Ectodermal cell (in vitro differentiated cells): ENCODE results near the gene CD6.

Source experiments
- H3K27ac ChIP-seq: 2 replicates; pipeline ENCODE4 v1.7.0; 2013; ENCODE audit warnings: mild to moderate bottlenecking, low read depth, low read length; ENCODE audit not compliant: insufficient read depth, poor library complexity, severe bottlenecking
- H3K27me3 ChIP-seq: 2 replicates; pipeline ENCODE4 v1.7.0; 2013; ENCODE audit warnings: mild to moderate bottlenecking, low read length; ENCODE audit not compliant: insufficient read depth, control insufficient read depth, poor library complexity, severe bottlenecking
- H3K36me3 ChIP-seq: one replicate; pipeline ENCODE4 v1.7.0; 2013; ENCODE audit warnings: low read length; ENCODE audit not compliant: control insufficient read depth, insufficient read depth
- H3K4me1 ChIP-seq: one replicate; pipeline ENCODE4 v1.7.0; 2013; ENCODE audit warnings: low read length; ENCODE audit not compliant: control insufficient read depth, insufficient read depth
- H3K4me3 ChIP-seq: 2 replicates; pipeline ENCODE4 v1.7.0; 2013; ENCODE audit warnings: low read depth, low read length, control low read depth; ENCODE audit not compliant: insufficient read depth
- H3K9me3 ChIP-seq: 2 replicates; pipeline ENCODE4 v1.7.0; 2013; ENCODE audit warnings: mild to moderate bottlenecking, low read length, moderate library complexity; ENCODE audit not compliant: control insufficient read depth
- WGBS, 2 experiments: methylation state at CpG; one replicate each; pipeline ENCODE4 v1.1.7; 2013; ENCODE audit warnings: missing lambda C conversion rate in 2 of 2; 5-methylcytosine and 5-hydroxymethylcytosine counted together

CD6 gene

DNA sequence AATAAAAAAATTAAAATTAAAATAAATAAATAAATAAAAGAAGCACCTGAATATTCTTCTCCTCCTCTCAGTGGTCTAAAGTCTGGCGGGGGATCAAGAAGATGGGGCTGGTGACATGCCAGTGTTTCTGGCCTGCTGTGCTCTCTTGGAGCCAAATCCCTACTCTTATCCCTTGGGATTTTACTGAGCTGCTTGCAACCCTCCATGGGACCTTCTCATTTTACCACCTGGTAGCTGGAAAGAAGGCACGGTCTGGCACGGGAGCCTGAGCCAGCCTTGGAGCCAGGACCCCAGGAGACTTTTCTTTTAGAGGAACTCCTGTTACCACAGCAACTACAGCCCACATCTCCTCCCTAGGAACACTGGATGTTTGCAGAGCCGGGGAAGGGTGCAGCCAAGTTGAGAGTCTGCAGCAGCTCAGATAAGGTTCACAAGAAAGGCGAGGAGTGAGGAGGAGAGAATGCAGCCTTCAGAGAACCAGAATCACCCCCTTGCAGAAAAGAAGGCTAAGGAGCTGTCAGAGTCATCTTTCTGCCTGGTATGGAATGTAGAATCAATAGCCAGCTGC, 21.4 kb downstream of the CD6 start:
- peaks cover 5% of the 10 kb centered on the region for H3K4me1 ChIP-seq
- no peak overlapping the region for H3K4me3 ChIP-seq
- 52 to 57% methylated on average over 5 of the region's 5 CpGs for WGBS, 2 experiments
- H3K9me3 ChIP-seq = no peaks in the 10 kb centered on the region
- no peak overlapping the region for H3K27ac ChIP-seq
- no peaks in the 10 kb centered on the region for H3K27me3 ChIP-seq
- H3K36me3 ChIP-seq = no peaks in the 10 kb centered on the region

GRCh38 chr11:60993615-60994014, 22.1 kb downstream of the CD6 start:
- WGBS, 2 experiments = 87 to 90% methylated on average over 7 of the region's 7 CpGs
- no peaks in the 10 kb centered on the region for H3K36me3 ChIP-seq
- no peaks in the 10 kb centered on the region for H3K9me3 ChIP-seq
- H3K27ac ChIP-seq = no peak overlapping the region
- H3K27me3 ChIP-seq = no peaks in the 10 kb centered on the region
- no peak overlapping the region for H3K4me3 ChIP-seq
- H3K4me1 ChIP-seq = peaks cover 5% of the 10 kb centered on the region

- H3K4me3 ChIP-seq = no peak overlapping the region
- no peaks in the 10 kb centered on the region for H3K27me3 ChIP-seq
- H3K36me3 ChIP-seq = no peaks in the 10 kb centered on the region
- H3K4me1 ChIP-seq = peaks cover 5% of the 10 kb centered on the region
- H3K27ac ChIP-seq = no peak overlapping the region
- WGBS, 2 experiments = 89 to 90% methylated on average over 6 of the region's 7 CpGs
- H3K9me3 ChIP-seq = no peaks in the 10 kb centered on the region
Measured at GRCh38 chr11:60994541-60995080, 23.1 kb downstream of the CD6 start.

- H3K27ac ChIP-seq = no peak overlapping the region
- no peak overlapping the region for H3K4me3 ChIP-seq
- no peaks in the 10 kb centered on the region for H3K27me3 ChIP-seq
- no peaks in the 10 kb centered on the region for H3K9me3 ChIP-seq
- peaks cover 5% of the 10 kb centered on the region for H3K4me1 ChIP-seq
- H3K36me3 ChIP-seq = no peaks in the 10 kb centered on the region
- 94% methylated on average over 7 of the region's 7 CpGs for WGBS, 2 experiments
Measured at GRCh38 chr11:60995798-60996197, 24.3 kb downstream of the CD6 start.

- Histone ChIP-seq H3K36me3 (no peaks in the 10 kb centered on the region), H3K4me3 (no peak overlapping the region), H3K27me3 (no peaks in the 10 kb centered on the region), H3K27ac (no peak overlapping the region), H3K9me3 (no peaks in the 10 kb centered on the region), H3K4me1 (peaks cover 5% of the 10 kb centered on the region)
- WGBS, 2 experiments = 88 to 89% methylated on average over 13 of the region's 13 CpGs
Measured at GRCh38 chr11:60996381-60997138, 25.1 kb downstream of the CD6 start.

DNA sequence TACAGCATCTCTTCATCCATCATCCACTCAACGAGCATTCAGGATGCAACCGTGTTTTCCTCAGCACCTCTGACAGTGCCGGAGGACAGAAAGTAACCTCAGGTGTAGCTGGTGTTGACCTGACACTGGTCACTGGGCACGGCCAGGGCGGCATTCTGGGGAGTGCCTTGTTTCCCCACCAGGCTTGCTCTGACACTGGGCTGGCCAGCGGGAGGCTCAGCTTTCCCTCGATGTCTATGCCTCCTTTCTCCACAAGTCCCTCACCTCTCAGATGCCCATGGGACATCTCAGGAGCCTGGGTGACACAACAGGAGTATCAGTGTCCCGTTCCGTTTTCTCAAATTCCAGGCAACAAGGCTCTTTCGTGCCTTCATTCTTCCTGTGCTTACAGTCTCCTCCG, 28.9 kb downstream of the CD6 start:
- WGBS, 2 experiments = 84 to 86% methylated on average over 11 of the region's 11 CpGs
- Histone ChIP-seq H3K4me1 (peaks cover 10% of the 10 kb centered on the region), H3K4me3 (no peak overlapping the region), H3K36me3 (no peaks in the 10 kb centered on the region), H3K27ac (no peak overlapping the region), H3K27me3 (peaks cover 6% of the 10 kb centered on the region), H3K9me3 (no peaks in the 10 kb centered on the region)

- no peak overlapping the region for H3K27ac ChIP-seq
- H3K27me3 ChIP-seq = peaks cover 19% of the 10 kb centered on the region
- peaks cover 10% of the 10 kb centered on the region for H3K4me1 ChIP-seq
- no peak overlapping the region for H3K4me3 ChIP-seq
- WGBS, 2 experiments = 93 to 94% methylated on average over 3 of the region's 3 CpGs
- no peaks in the 10 kb centered on the region for H3K36me3 ChIP-seq
- no peaks in the 10 kb centered on the region for H3K9me3 ChIP-seq
Measured at GRCh38 chr11:61001931-61002330, 30.5 kb downstream of the CD6 start.

DNA sequence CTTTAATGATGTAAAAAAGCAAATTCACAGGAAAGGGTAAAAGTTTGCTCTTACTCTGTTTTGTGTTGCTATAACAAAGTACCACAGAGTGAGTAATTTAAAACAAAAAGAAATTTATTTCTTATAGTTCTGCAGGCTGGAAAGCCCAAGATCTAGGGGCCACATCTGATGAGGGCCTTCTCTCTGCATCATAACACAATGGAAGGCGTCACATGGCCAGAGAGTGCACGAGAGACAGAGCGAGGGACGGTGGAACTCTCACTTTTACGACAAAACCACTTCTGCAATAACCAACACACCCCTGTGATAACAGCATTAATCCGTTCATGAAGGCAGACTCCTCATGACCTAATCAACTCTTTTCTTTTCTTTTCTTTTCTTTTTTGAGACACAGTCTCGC, 31.1 kb downstream of the CD6 start:
- Histone ChIP-seq H3K27me3 (peaks cover 26% of the 10 kb centered on the region), H3K36me3 (no peaks in the 10 kb centered on the region), H3K9me3 (no peaks in the 10 kb centered on the region), H3K27ac (no peak overlapping the region), H3K4me3 (no peak overlapping the region), H3K4me1 (peaks cover 10% of the 10 kb centered on the region)
- WGBS, 2 experiments = 87 to 94% methylated on average over 7 of the region's 7 CpGs

DNA sequence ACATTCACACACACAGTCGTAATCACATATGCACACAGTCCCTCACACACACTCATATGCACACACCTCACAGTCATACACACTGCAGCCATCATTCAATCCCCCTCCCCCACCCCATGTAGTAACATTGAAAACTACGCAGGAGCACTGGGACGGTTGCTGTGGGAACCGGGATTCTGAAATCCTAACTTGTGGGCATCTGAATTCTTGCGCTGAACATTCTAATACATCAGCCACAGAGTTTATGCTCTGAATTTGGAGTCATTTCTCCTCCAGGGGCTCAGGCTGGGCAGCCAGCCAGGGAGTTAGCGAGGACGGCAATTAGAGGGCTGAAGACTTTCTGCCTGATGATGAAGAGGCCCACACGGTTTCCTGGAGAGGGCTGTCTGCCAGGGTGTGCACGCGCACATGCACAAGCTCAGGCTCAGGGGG, 32.7 kb downstream of the CD6 start:
- H3K27me3 ChIP-seq = peaks cover 42% of the 10 kb centered on the region
- no peak overlapping the region for H3K4me3 ChIP-seq
- peaks cover 14% of the 10 kb centered on the region for H3K4me1 ChIP-seq
- H3K27ac ChIP-seq = no peak overlapping the region
- WGBS, 2 experiments = 89 to 91% methylated on average over 10 of the region's 10 CpGs
- H3K36me3 ChIP-seq = no peaks in the 10 kb centered on the region
- H3K9me3 ChIP-seq = no peaks in the 10 kb centered on the region

GRCh38 chr11:61004761-61005181, 33.3 kb downstream of the CD6 start:
- Histone ChIP-seq H3K9me3 (no peaks in the 10 kb centered on the region), H3K27ac (no peak overlapping the region)
- WGBS, 2 experiments = 44% methylated on average over 5 of the region's 5 CpGs

More at GRCh38 chr11:61004761-61005181, 33.3 kb downstream of the CD6 start:
- Histone ChIP-seq H3K27me3 (peaks cover 48% of the 10 kb centered on the region), H3K4me1 (peaks cover 14% of the 10 kb centered on the region), H3K36me3 (no peaks in the 10 kb centered on the region), H3K4me3 (no peak overlapping the region)
